ENCODE results near the gene GPS2. TPM values are rescaled to one million over a fixed set of nuclear protein-coding genes. Genes with fewer than 3 reads are reported as not detected.
"Not testable (repeated sequence)": the region's sequence is repeated elsewhere in the genome, so short reads cannot be mapped to it uniquely, and the experiment has no call there.

GPS2 gene
- total RNA-seq, 2 experiments from 2014 or later: 85.9 to 105 TPM

DNA sequence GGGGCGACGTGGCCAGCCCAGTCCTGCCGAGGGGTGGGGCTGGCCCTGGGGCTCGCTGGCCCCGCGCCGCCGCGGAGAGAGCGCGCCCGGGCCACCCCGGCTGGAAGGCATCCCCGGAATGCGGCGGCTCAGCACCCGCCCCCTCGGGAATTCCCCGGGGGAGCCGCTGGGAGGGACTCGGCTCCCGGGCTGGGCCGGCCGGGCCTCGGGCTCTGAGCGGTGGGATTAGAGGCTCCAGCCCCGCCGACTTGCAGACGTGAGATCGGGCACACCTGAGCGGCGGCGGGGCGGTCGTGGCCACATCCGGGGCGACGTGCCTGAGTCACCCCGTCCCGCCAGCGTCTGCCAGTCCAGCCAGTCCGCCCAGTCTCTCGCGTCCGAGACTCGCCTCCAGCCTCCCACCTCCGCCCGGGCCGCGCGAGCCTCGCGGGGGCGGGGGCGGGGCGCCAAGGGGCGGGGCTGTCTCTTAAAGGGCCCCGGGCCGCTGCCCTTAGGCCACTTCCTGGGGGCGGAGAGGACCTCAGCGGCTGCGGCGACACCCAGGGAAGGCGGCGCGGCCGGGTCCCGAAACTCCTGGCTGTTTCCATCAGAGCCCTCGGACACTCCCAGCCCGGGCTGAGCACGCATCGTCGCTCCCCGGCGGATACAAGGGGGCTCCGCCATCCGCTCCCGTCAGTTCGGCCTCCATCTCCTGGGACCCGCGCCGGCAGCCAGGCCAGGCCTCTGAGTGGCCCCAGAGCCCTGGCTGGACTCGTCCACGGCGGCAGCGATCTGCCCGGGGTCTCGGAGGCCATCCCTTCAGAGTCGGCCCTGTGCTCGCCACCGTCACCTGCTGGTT is 36.7 kb upstream of the GPS2 start, which contains the start of gene KCTD11:
TSS of gene KCTD11 (plus strand) at position 498 of the 838 bp plus-strand sequence.
- POLR2A ChIA-PET: interaction anchor here (0.5 to 0.6 kb wide), 2 partner anchors 16 to 334 kb away, joined by 3 to 7 read pairs; no protein-coding TSS in a partner anchor
- peak within 1 kb of the TSS; percentile 84 for H3K27ac Mint-ChIP-seq
- H3K4me3 Mint-ChIP-seq: peak within 1 kb of the TSS; percentile 64
- no peaks in the 10 kb centered on the region for H3K27me3 Mint-ChIP-seq
- no peaks in the 10 kb centered on the region for H3K9me3 Mint-ChIP-seq
- CTCF ChIA-PET: interaction anchor here (0.9 to 5.0 kb wide), 8 partner anchors 11 to 84 kb away, joined by 3 to 45 read pairs (median 4); partner anchors contain the start of genes ACAP1, TMEM102 and TMEM256
- DNase-seq: peak; percentile 76
- H3K4me1 Mint-ChIP-seq: peaks cover 70% of the 10 kb centered on the region
- H3K36me3 Mint-ChIP-seq (ENCODE audit: low read depth): peaks cover 48% of the 10 kb centered on the region

GRCh38 chr17:7348478-7349242 is 33.5 kb upstream of the GPS2 start:
- Mint-ChIP-seq H3K4me1 (peaks cover 56% of the 10 kb centered on the region), H3K9me3 (no peaks in the 10 kb centered on the region), H3K27me3 (no peaks in the 10 kb centered on the region), H3K36me3 (ENCODE audit: low read depth) (peaks cover 67% of the 10 kb centered on the region), H3K27ac (peak overlapping the region; percentile 57), H3K4me3 (no peak overlapping the region)
- POLR2A ChIA-PET: interaction anchor here (0.8 to 1.2 kb wide), 2 partner anchors 12 kb away, joined by 3 to 4 read pairs; partner anchors contain the start of gene ACAP1
- CTCF ChIA-PET: interaction anchor here (0.7 to 4.8 kb wide), 5 partner anchors 12 to 212 kb away, joined by 3 to 29 read pairs (median 4); partner anchors contain the start of genes ACAP1 and NEURL4
- no peak for DNase-seq

DNA sequence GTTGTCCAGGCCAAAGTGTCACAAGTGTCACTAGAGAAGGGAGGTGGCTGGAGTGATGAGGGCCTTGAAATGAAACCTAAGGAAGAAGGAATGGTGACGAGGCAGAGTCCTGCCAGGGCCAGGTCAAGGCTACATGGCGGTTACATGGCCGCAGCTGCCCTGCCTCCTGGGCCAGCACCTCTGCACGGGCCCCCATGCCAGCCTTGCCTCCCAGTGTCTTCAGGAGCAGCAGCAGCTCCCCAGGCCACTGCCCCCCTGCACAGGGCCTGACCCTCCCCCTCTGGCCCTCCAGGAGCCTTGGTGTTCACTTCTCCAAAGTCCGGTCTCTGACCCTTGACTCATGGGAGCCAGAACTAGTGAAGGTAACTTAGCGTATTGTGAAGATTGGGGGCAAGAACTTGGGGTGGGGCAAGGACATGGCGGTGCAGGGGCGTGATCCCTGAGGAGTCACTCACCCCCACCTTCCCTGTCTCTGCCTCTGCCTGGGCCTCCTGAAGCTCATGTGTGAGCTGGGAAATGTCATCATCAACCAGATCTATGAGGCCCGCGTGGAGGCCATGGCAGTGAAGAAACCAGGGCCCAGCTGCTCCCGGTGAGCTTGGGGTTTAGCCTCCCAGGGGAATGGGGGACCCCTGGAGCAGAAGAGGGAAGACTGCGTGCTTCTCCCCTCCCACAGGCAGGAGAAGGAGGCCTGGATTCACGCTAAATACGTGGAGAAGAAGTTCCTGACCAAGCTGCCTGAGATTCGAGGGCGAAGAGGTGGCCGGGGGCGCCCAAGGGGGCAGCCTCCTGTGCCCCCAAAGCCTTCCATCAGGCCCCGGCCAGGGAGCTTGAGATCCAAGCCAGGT is 32.7 kb upstream of the GPS2 start:
- Mint-ChIP-seq H3K36me3 (ENCODE audit: low read depth) (peaks cover 69% of the 10 kb centered on the region), H3K27me3 (no peaks in the 10 kb centered on the region), H3K9me3 (no peaks in the 10 kb centered on the region), H3K27ac (no peak overlapping the region), H3K4me3 (no peak overlapping the region), H3K4me1 (peaks cover 52% of the 10 kb centered on the region)
- no peak for DNase-seq
- ChIA-PET CTCF (interaction anchor here (1.1 to 4.8 kb wide), 3 partner anchors 11 to 213 kb away, joined by 3 to 29 read pairs (median 4); partner anchors contain the start of gene ACAP1), POLR2A (interaction anchor here (0.8 kb wide), 1 partner anchor 11 kb away, joined by 4 read pairs; the partner anchor contains the start of gene ACAP1)

GRCh38 chr17:7346761-7347614 is 31.8 kb upstream of the GPS2 start:
- H3K4me3 Mint-ChIP-seq: no peak overlapping the region
- CTCF ChIA-PET: no interaction called here
- no peak for DNase-seq
- H3K27ac Mint-ChIP-seq: no peak overlapping the region
- peaks cover 67% of the 10 kb centered on the region for H3K36me3 Mint-ChIP-seq (ENCODE audit: low read depth)
- POLR2A ChIA-PET: interaction anchor here (0.7 kb wide), 1 partner anchor 32 kb away, joined by 3 read pairs; the partner anchor contains the start of gene GPS2
- H3K27me3 Mint-ChIP-seq: no peaks in the 10 kb centered on the region
- H3K4me1 Mint-ChIP-seq: peaks cover 45% of the 10 kb centered on the region
- H3K9me3 Mint-ChIP-seq: no peaks in the 10 kb centered on the region

GRCh38 chr17:7343250-7343649 is 28.1 kb upstream of the GPS2 start:
- POLR2A ChIA-PET: no interaction called here
- Mint-ChIP-seq H3K27me3 (no peaks in the 10 kb centered on the region), H3K27ac (no peak overlapping the region), H3K4me1 (peaks cover 37% of the 10 kb centered on the region), H3K4me3 (no peak overlapping the region), H3K9me3 (no peaks in the 10 kb centered on the region), H3K36me3 (ENCODE audit: low read depth) (peaks cover 64% of the 10 kb centered on the region)
- CTCF ChIA-PET: interaction anchor here (0.6 to 4.2 kb wide), 4 partner anchors 12 to 1907 kb away, joined by 3 to 19 read pairs (median 4); partner anchors contain the start of gene NEURL4
- DNase-seq: no peak

DNA sequence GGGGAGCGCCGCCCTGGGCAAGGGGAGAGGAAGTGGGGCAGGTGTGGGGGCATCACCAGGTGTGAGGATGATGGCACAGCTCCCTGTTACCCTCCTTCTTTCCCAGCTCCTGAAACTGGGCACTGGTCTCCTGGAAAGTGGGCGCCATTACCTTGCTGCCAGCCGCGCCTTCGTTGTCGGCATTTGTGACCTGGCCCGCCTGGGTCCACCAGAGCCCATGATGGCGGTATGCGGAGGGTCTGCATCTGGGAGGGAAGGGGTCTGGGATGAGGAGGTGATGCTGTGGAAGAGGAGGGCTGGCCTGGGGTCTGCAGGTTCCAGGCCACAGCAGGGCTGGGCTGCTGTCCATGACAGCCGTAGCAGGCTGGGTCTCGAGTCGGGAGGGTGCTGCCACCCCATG is 26.7 kb upstream of the GPS2 start:
- Mint-ChIP-seq H3K4me1 (peaks cover 41% of the 10 kb centered on the region), H3K27me3 (no peaks in the 10 kb centered on the region), H3K36me3 (ENCODE audit: low read depth) (peaks cover 65% of the 10 kb centered on the region), H3K9me3 (no peaks in the 10 kb centered on the region), H3K27ac (no peak overlapping the region), H3K4me3 (no peak overlapping the region)
- POLR2A ChIA-PET: no interaction called here
- no peak for DNase-seq
- CTCF ChIA-PET: interaction anchor here (1.0 to 4.2 kb wide), 3 partner anchors 11 to 219 kb away, joined by 3 to 19 read pairs (median 4); partner anchors contain the start of gene NEURL4

DNA sequence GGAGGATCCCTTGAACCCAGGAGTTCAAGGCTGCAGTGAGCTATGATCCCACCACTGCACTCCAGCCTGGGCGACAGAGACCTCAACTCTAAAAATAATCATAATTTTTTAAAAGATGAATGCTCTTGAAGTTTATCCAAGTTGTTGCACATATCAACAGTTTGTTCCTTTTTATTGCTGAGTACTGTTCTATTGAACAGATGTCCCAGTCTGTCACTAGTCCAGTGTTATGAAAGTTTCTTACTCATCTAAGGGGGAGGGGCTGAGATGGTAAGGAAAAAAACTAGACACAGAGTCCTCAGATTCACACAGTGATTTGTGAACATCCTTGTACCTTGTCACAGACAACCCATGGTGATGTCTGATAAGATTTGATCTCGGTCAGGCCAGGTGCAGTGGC is 25.0 kb upstream of the GPS2 start:
- Mint-ChIP-seq H3K4me3 (no peak overlapping the region), H3K36me3 (ENCODE audit: low read depth) (peaks cover 55% of the 10 kb centered on the region), H3K27ac (no peak overlapping the region), H3K27me3 (no peaks in the 10 kb centered on the region), H3K9me3 (no peaks in the 10 kb centered on the region), H3K4me1 (peaks cover 48% of the 10 kb centered on the region)
- DNase-seq: no peak
- CTCF ChIA-PET: interaction anchor here (1.5 kb wide), 2 partner anchors 11 to 97 kb away, joined by 3 to 4 read pairs; no protein-coding TSS in a partner anchor
- POLR2A ChIA-PET: no interaction called here

DNA sequence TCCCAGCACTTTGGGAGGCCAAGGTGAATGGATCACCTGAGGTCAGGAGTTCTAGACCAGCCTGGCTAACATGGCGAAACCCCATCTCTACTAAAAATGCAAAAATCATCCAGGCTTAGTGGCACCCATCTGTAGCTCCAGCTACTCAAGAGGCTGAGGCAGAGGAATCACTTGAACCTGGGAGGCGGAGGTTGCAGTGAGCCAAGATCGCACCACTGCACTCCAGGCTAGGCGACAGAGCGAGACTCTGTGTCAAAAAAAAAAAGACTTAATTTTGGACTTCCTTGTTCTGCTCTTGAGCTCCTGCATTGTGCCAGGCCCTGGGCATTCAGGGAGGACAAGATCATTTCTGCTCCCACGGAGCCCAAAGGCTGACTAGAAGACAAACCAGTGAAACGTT is 22.4 kb upstream of the GPS2 start:
- H3K9me3 Mint-ChIP-seq, H3K27me3 Mint-ChIP-seq, POLR2A ChIA-PET, DNase-seq: not testable (repeated sequence)
- peak overlapping the region; percentile 97 for H3K27ac Mint-ChIP-seq
- H3K36me3 Mint-ChIP-seq (ENCODE audit: low read depth): peaks cover 39% of the 10 kb centered on the region
- H3K4me1 Mint-ChIP-seq: peaks cover 60% of the 10 kb centered on the region
- CTCF ChIA-PET: interaction anchor here (0.6 to 3.7 kb wide), 14 partner anchors 11 to 351 kb away, joined by 3 to 29 read pairs (median 4); partner anchors contain the start of genes GPS2, KCTD11, TMEM95 and WRAP53
- H3K4me3 Mint-ChIP-seq: peak overlapping the region; percentile 91

- ChIA-PET POLR2A (interaction anchor here (0.6 to 1.2 kb wide), 7 partner anchors 11 to 870 kb away, joined by 3 to 5 read pairs (median 3); no protein-coding TSS in a partner anchor), CTCF (interaction anchor here (0.7 to 3.7 kb wide), 17 partner anchors 10 to 352 kb away, joined by 3 to 29 read pairs (median 4); partner anchors contain the start of genes GPS2, KCTD11, TMEM95 and WRAP53)
- Mint-ChIP-seq H3K4me3 (peak within 1 kb of the TSS; percentile 91), H3K36me3 (ENCODE audit: low read depth) (peaks cover 30% of the 10 kb centered on the region), H3K27ac (peak within 1 kb of the TSS; percentile 97), H3K4me1 (peaks cover 66% of the 10 kb centered on the region), H3K9me3 (no peaks in the 10 kb centered on the region), H3K27me3 (no peaks in the 10 kb centered on the region)
- peak; percentile 94 for DNase-seq
Measured at GRCh38 chr17:7336240-7337175, 21.3 kb upstream of the GPS2 start, which contains the start of gene ACAP1. ACAP1 (plus strand) TSS chr17:7336529; CDS start chr17:7336735, 206 bp downstream.

GRCh38 chr17:7335765-7336164 is 20.6 kb upstream of the GPS2 start:
- Mint-ChIP-seq H3K4me1 (peaks cover 66% of the 10 kb centered on the region), H3K4me3 (peak overlapping the region; percentile 91), H3K27ac (peak overlapping the region; percentile 97), H3K36me3 (ENCODE audit: low read depth) (peaks cover 27% of the 10 kb centered on the region)
- ChIA-PET CTCF (interaction anchor here (0.7 to 3.7 kb wide), 11 partner anchors 9 to 225 kb away, joined by 3 to 29 read pairs (median 6); partner anchors contain the start of genes KCTD11 and TMEM95), POLR2A (interaction anchor here (0.7 to 1.1 kb wide), 3 partner anchors 15 to 238 kb away, joined by 3 to 5 read pairs (median 4); no protein-coding TSS in a partner anchor)
- not testable (repeated sequence) for H3K9me3 Mint-ChIP-seq, H3K27me3 Mint-ChIP-seq, DNase-seq

All from activated CD4-positive, alpha-beta T cell treated with anti-CD3 and anti-CD28 coated beads, Interleukin-2, amount 10 ng/mL, durations not matched to agents 7 days and 5 days (primary cell).